ACC112 (cell line): Measurements from ENCODE around the gene NAT8L.

Experiments
- H2AFZ ChIP-seq: fragments of 200-600 bp; sonication (generic); one replicate; pipeline ENCODE4 v1.6.0; 2017; ENCODE audit warnings: antibody characterized with exemption, low read length; ENCODE audit not compliant: unreplicated experiment
- H3K27ac ChIP-seq: fragments of 200-600 bp; sonication (generic); 2 replicates; pipeline ENCODE4 v1.5.1; 2014; ENCODE audit warnings: low read depth, mild to moderate bottlenecking, antibody characterized with exemption, low read length, moderate library complexity
- H3K27me3 ChIP-seq: fragments of 200-600 bp; sonication (generic); 2 replicates; pipeline ENCODE4 v1.6.1; 2014; ENCODE audit warnings: mild to moderate bottlenecking, antibody characterized with exemption, low read length, moderate library complexity, mixed read lengths; ENCODE audit not compliant: insufficient read depth
- H3K36me3 ChIP-seq: fragments of 200-600 bp; sonication (generic); 2 replicates; pipeline ENCODE4 v1.6.1; 2016; ENCODE audit warnings: mild to moderate bottlenecking, antibody characterized with exemption, low read length, moderate library complexity, mixed read lengths; ENCODE audit not compliant: insufficient read depth
- H3K4me1 ChIP-seq: fragments of 200-600 bp; sonication (generic); one replicate; pipeline ENCODE4 v1.6.1; 2016; ENCODE audit warnings: low read length, mixed read lengths; ENCODE audit not compliant: insufficient read depth, unreplicated experiment, control insufficient read depth
- H3K4me3 ChIP-seq: fragments of 200-600 bp; sonication (generic); 2 replicates; pipeline ENCODE4 v1.5.1; 2014; ENCODE audit warnings: mild to moderate bottlenecking, low read depth, low read length
- H3K79me2 ChIP-seq: fragments of 200-600 bp; sonication (generic); one replicate; pipeline ENCODE4 v1.6.0; 2016; ENCODE audit warnings: low read length; ENCODE audit not compliant: control insufficient read depth, unreplicated experiment, insufficient read depth

The NAT8L gene

GRCh38 chr4:2096073-2096609 lies 37.0 kb downstream of the NAT8L start:
- Histone ChIP-seq H2AFZ (no peak overlapping the region), H3K27me3 (no peaks in the 10 kb centered on the region), H3K4me1 (no peaks in the 10 kb centered on the region)

GRCh38 chr4:2101346-2102044 lies 42.4 kb downstream of the NAT8L start:
- Histone ChIP-seq H3K4me1 (no peaks in the 10 kb centered on the region), H3K79me2 (no peaks in the 10 kb centered on the region), H3K27me3 (no peaks in the 10 kb centered on the region; the same call in 1 of the 2 replicates), H2AFZ (no peak overlapping the region), H3K4me3 (no peak overlapping the region), H3K27ac (no peak overlapping the region), H3K36me3 (no peaks in the 10 kb centered on the region)

More at GRCh38 chr4:2096073-2096609, 37.0 kb downstream of the NAT8L start:
- no peaks in the 10 kb centered on the region for H3K79me2 ChIP-seq
- H3K27ac ChIP-seq, result no peak overlapping the region
- no peak overlapping the region for H3K4me3 ChIP-seq
- no peaks in the 10 kb centered on the region for H3K36me3 ChIP-seq

DNA sequence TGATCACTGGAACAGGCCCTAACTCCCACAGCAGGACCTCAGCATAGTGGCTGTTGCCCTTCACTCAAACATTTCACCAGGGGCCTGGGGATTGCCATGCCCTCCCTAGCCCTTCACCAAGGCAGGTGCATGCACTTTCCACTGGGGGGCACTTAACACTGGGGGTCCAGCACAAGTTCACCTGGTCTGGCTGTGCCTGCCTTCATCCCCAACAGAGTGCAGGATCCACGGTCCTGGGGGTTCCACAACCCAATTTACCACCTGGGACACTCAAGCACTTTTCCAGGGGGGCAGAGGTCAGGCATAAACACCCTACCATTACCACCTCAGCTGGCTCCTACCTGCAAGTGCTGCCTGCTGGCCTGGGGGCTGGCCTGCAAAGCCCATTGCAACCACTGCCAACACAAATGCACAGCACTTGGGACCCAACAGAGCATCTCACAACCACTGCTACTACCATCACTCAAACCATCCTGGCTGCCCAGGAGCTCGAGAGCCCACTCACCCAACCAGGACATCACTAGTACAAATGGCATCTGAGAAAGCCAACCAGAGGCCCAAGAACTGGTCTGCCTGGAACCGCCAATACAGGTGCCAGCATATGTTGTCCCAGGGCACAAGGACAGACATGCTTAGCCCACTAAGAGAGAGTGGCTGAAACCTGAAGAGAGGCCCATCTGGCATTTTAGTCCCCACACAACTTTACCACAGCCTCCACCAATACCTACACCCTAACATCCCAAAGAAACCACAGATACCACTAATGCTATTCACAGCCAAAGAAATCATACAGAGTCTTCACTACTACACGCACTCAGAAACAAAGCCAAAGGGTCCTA lies 43.1 kb downstream of the NAT8L start:
- Histone ChIP-seq H3K36me3 (no peaks in the 10 kb centered on the region), H3K27ac (no peak overlapping the region), H3K4me1 (no peaks in the 10 kb centered on the region), H3K79me2 (no peaks in the 10 kb centered on the region), H3K4me3 (no peak overlapping the region), H2AFZ (no peak overlapping the region), H3K27me3 (no peaks in the 10 kb centered on the region; the same call in 1 of the 2 replicates)

- Histone ChIP-seq H3K27ac (no peak overlapping the region), H3K36me3 (no peaks in the 10 kb centered on the region), H2AFZ (no peak overlapping the region), H3K4me3 (no peak overlapping the region), H3K4me1 (no peaks in the 10 kb centered on the region), H3K27me3 (no peaks in the 10 kb centered on the region; the same call in 1 of the 2 replicates), H3K79me2 (no peaks in the 10 kb centered on the region)
Observed at GRCh38 chr4:2103127-2103842, 44.2 kb downstream of the NAT8L start.

DNA sequence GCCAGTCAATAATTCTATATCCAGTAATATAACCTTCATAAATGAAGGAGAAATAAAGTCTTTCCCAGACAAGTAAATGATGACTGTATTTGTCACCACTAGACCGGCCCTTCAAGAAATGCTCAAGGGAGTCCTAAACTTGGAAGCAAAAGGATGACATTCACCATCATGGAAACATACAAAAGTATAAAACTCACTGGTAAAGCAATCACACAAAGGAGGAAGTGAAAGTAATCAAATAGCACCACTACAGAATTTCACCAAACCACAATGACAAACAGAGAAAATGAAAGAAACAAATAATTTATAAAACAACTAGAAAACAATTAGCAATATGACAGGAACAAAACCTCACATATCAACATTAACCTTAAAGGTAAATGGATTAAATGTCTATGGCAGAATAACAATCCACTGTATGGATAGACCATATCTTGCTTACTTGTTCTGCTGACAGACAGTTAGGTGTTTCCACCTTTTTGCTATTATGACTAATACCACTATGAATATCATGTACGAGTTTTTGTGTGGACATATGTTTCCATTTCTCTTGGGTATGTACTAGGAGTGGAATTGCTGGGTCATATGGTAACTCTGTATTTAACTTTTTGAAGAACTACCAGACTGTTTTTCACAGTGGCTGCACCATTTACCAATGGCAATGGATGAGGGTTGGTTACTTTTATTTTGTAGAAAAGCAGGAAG lies 44.9 kb downstream of the NAT8L start:
- H3K79me2 ChIP-seq, result no peaks in the 10 kb centered on the region
- no peaks in the 10 kb centered on the region for H3K36me3 ChIP-seq
- no peak overlapping the region for H3K27ac ChIP-seq
- H2AFZ ChIP-seq, result no peak overlapping the region
- H3K27me3 ChIP-seq, result no peaks in the 10 kb centered on the region; the same call in 1 of the 2 replicates
- no peaks in the 10 kb centered on the region for H3K4me1 ChIP-seq
- no peak overlapping the region for H3K4me3 ChIP-seq

DNA sequence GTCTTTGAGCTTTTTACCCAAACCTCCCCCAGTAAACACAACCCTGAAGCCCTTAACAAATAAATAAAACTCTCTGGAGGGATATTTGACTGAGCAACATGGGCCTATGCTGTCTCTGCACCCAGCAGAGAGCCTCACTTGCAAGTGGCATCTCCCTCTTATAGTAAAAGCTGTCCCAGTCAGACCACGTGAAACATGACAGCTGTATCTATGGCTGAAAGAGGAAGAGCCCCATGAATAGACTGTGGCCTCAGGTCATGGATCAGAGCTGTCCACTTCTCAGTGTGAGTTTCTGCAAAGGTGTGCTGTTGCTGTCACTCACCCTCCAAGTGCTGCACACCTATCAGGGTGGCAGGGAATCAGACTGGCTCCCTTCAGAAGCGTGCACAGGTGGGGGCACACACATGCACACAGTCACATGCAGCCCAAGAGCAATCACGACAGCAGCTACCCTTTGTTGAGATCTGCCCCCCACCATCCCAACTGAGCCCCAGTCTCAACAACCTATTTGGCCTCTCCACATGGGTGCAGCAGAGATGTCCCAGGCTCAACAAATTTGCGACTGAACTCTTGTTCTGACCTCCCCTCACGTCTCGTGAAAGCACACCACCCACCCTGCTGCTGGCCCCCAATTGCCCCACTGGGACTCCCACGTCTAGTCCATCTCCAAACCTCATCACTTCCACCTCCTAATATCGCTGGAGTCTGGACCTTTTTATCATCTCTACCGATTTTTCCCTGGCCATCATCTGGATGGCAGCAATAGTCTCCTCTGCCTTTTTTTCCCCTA lies 45.6 kb downstream of the NAT8L start:
- Histone ChIP-seq H3K4me1 (no peaks in the 10 kb centered on the region), H3K27ac (no peak overlapping the region), H3K27me3 (no peaks in the 10 kb centered on the region; the same call in 1 of the 2 replicates), H3K79me2 (no peaks in the 10 kb centered on the region), H2AFZ (no peak overlapping the region), H3K4me3 (no peak overlapping the region), H3K36me3 (no peaks in the 10 kb centered on the region)

DNA sequence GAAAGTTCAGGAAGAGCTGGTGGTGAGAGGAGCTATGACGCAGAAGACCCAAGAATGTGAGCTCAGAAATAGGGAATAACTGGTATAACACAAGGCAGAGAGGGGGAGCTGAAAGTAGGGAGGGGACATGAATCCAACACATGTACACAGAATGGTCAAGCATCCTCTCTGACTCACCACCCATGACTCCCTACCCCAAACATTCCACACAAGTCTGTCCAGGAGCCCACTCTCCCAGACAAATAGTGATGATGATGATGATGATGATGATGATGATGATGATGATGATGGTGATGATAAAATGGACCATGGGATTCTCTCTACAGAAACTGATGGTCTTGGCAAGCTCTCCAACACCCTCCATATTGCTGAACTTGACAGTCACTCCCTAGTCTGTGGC lies 46.4 kb downstream of the NAT8L start:
- Histone ChIP-seq H2AFZ (no peak overlapping the region), H3K36me3 (no peaks in the 10 kb centered on the region), H3K4me1 (no peaks in the 10 kb centered on the region), H3K27ac (no peak overlapping the region), H3K27me3 (no peaks in the 10 kb centered on the region; the same call in 1 of the 2 replicates), H3K79me2 (no peaks in the 10 kb centered on the region), H3K4me3 (no peak overlapping the region)

GRCh38 chr4:2116687-2117400 lies 57.7 kb downstream of the NAT8L start:
- Histone ChIP-seq H3K36me3 (no peaks in the 10 kb centered on the region), H3K4me3 (no peak overlapping the region), H3K79me2 (no peaks in the 10 kb centered on the region), H3K27me3 (0 out of 2 replicates have a peak, but pooled peaks cover 4% of the 10 kb centered on the region), H3K27ac (no peak overlapping the region), H3K4me1 (no peaks in the 10 kb centered on the region), H2AFZ (no peak overlapping the region)
